DND-41 (cell line): ENCODE measurements around the gene RASGRP4.

ENCODE experiments used
- ATAC-seq: fragments of 200-7000 bp; cut with Tn5 transposase; 3 replicates; pipeline ENCODE4 v1.9.1; 2021; ENCODE audit warnings: low read depth; ENCODE audit not compliant: insufficient read depth
- DNase-seq: peaks from one replicate; pipeline ENCODE4 v3.0.0-alpha.2; 2020
- H2AFZ ChIP-seq: 2 replicates; pipeline ENCODE4 v1.6.0; 2012; ENCODE audit warnings: low read depth, low read length
- H3K27ac ChIP-seq: 2 replicates; pipeline ENCODE4 v1.5.1; 2012; ENCODE audit warnings: low read length, inconsistent platforms
- H3K27me3 ChIP-seq: fragments of 200-600 bp; sonication (generic); 2 replicates; pipeline ENCODE4 v1.6.0; 2012; ENCODE audit warnings: low read length, mild to moderate bottlenecking, inconsistent platforms; ENCODE audit not compliant: insufficient read depth, poor library complexity
- H3K36me3 ChIP-seq: 2 replicates; pipeline ENCODE4 v1.5.1; 2012; ENCODE audit warnings: low read length, inconsistent platforms; ENCODE audit not compliant: insufficient read depth
- H3K4me1 ChIP-seq: 2 replicates; pipeline ENCODE4 v1.5.1; 2012; ENCODE audit warnings: mild to moderate bottlenecking, low read length; ENCODE audit not compliant: insufficient read depth
- H3K4me2 ChIP-seq: 2 replicates; pipeline ENCODE4 v1.6.0; 2012; ENCODE audit warnings: mild to moderate bottlenecking, moderate library complexity, low read length, inconsistent platforms; ENCODE audit not compliant: insufficient read depth
- H3K4me3 ChIP-seq, 2 experiments: fragments of 200-600 bp in 1 of 2; shearing (Covaris generic) in 1 of 2; 2 replicates each; pipeline ENCODE4 v1.5.1; 2012 to 2016; ENCODE audit warnings: inconsistent platforms in 2 of 2, low read length in 2 of 2, mild to moderate bottlenecking in 2 of 2, low read depth in 1 of 2, moderate library complexity in 1 of 2
- H3K79me2 ChIP-seq: 2 replicates; pipeline ENCODE4 v1.6.0; 2012; ENCODE audit warnings: low read length, inconsistent platforms; ENCODE audit not compliant: insufficient read depth
- H3K9ac ChIP-seq: 2 replicates; pipeline ENCODE4 v1.6.0; 2012; ENCODE audit warnings: low read depth, mild to moderate bottlenecking, inconsistent platforms, low read length, moderate library complexity
- H3K9me3 ChIP-seq: 2 replicates; pipeline ENCODE4 v1.5.1; 2012; ENCODE audit warnings: low read length, moderate library complexity, mild to moderate bottlenecking, inconsistent platforms; ENCODE audit not compliant: insufficient read depth, severe bottlenecking
- H4K20me1 ChIP-seq: 2 replicates; pipeline ENCODE4 v1.6.0; 2012; ENCODE audit warnings: low read length; ENCODE audit not compliant: insufficient read depth
- CTCF ChIP-seq: IDR thresholded peaks from 2 replicates; pipeline ENCODE4 v1.5.1; 2012; ENCODE audit warnings: borderline replicate concordance, low read length, moderate library complexity, mild to moderate bottlenecking; ENCODE audit not compliant: poor library complexity, severe bottlenecking; ENCODE audit errors: extremely low read depth
- EZH2 ChIP-seq: IDR thresholded peaks from 3 replicates; pipeline ENCODE4 v1.6.1; 2012; ENCODE audit warnings: borderline replicate concordance, low read depth, mild to moderate bottlenecking, moderate library complexity, low read length, inconsistent platforms; ENCODE audit not compliant: severe bottlenecking

The RASGRP4 gene

DNA sequence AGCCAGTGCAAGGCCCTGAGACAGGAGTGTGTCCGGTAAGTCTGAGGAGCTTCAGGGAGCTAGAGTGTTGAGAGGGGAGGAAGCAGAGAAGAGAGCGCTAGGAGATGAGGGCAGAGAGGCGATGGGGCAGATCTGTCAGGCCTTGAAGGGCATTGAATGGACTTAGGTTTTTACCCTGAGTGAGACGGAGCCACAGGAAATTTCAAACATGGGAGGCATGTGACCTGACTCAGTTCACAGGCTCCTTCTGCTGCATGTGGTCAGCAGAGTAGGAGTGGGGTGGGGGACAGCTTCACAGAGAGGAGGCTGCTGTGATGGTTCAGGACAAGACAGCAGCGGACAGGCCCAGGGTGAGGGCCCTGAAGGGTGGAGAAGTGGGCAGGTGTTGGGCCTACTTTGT is 25.7 kb downstream of the RASGRP4 start:
- H3K36me3 ChIP-seq: peaks cover 7% of the 10 kb centered on the region; the same call in 1 of the 2 replicates
- no peak overlapping the region for H3K4me3 ChIP-seq
- ATAC-seq (no peak), DNase-seq (no peak)
- no peaks in the 10 kb centered on the region for H3K27me3 ChIP-seq
- H3K4me2 ChIP-seq: no peak overlapping the region
- H3K9me3 ChIP-seq: no peaks in the 10 kb centered on the region
- H2AFZ ChIP-seq: no peak overlapping the region
- H3K79me2 ChIP-seq: peaks cover 10% of the 10 kb centered on the region; the same call in 1 of the 2 replicates
- H3K27ac ChIP-seq: no peak overlapping the region
- TF ChIP-seq EZH2 (no peak), CTCF (no peak)
- H3K9ac ChIP-seq: no peak overlapping the region
- no peaks in the 10 kb centered on the region for H4K20me1 ChIP-seq
- peaks cover 20% of the 10 kb centered on the region for H3K4me1 ChIP-seq

DNA sequence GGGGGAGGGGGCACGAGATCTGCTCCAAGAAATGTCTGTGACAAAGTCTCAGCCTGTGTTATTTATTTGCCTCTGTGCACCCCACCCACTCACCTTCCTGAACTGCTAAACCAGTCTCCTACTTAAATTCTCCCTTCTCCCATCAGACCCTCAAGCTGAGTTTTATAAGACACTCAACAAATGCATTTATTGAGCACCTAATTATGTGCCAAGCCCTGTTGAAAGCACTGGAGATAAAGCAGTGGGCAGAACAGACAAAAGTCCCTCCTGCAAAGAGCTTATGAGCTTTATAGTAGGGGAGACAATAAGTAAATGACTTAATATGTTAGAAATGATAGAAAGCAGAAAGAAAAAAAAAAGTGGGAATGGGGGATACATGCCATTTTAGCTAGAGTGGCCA is 26.5 kb downstream of the RASGRP4 start:
- no peaks in the 10 kb centered on the region for H4K20me1 ChIP-seq
- H3K4me2 ChIP-seq: no peak overlapping the region
- no peak for DNase-seq
- no peaks in the 10 kb centered on the region for H3K36me3 ChIP-seq
- no peaks in the 10 kb centered on the region for H3K27me3 ChIP-seq
- H3K79me2 ChIP-seq: peaks cover 10% of the 10 kb centered on the region; the same call in 1 of the 2 replicates
- ATAC-seq: no peak
- no peak overlapping the region for H3K27ac ChIP-seq
- no peak overlapping the region for H3K4me3 ChIP-seq
- no peak overlapping the region for H2AFZ ChIP-seq
- no peak for TF ChIP-seq EZH2
- TF ChIP-seq CTCF: no peak
- H3K4me1 ChIP-seq: peaks cover 17% of the 10 kb centered on the region
- no peaks in the 10 kb centered on the region for H3K9me3 ChIP-seq
- no peak overlapping the region for H3K9ac ChIP-seq

DNA sequence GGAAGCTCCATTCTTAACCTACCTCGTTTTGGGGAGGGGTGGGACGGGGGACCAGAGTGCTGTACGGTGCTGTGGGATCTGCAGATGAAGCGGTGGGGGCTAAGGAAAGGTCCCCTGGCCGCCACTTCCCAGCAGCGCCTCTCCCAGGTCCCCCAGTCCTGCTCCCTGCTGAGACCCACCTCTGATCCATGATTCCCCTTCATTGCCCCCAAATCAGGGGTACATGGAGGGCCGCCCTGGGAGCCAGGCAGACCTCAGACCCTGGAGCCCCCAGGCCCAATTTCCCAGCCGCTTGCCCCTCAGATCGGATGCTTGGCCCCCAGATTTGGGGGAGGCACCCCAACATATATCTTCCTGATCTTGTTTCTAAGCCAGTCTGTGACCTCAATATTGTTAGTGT is 26.9 kb downstream of the RASGRP4 start:
- Histone ChIP-seq H4K20me1 (no peaks in the 10 kb centered on the region), H3K4me2 (no peak overlapping the region), H3K4me3 (no peak overlapping the region), H3K36me3 (no peaks in the 10 kb centered on the region), H3K79me2 (peaks cover 7% of the 10 kb centered on the region; the same call in 1 of the 2 replicates), H3K9ac (no peak overlapping the region), H3K9me3 (no peaks in the 10 kb centered on the region), H3K27ac (no peak overlapping the region), H3K27me3 (no peaks in the 10 kb centered on the region), H3K4me1 (peaks cover 13% of the 10 kb centered on the region), H2AFZ (no peak overlapping the region)
- ATAC-seq: no peak
- no peak for TF ChIP-seq EZH2
- no peak for TF ChIP-seq CTCF
- no peak for DNase-seq
